GM21619 (cell line): ENCODE data around the gene RGSL1.
"Not testable (repeated sequence)": the region's sequence is repeated elsewhere in the genome, so short reads cannot be mapped to it uniquely, and the experiment has no call there.

Experiments
- ATAC-seq: cut with Tn5 transposase; IDR thresholded peaks from one replicate; pipeline ENCODE4 v1.9.1; 2021; ENCODE audit not compliant: unreplicated experiment

Gene RGSL1

DNA sequence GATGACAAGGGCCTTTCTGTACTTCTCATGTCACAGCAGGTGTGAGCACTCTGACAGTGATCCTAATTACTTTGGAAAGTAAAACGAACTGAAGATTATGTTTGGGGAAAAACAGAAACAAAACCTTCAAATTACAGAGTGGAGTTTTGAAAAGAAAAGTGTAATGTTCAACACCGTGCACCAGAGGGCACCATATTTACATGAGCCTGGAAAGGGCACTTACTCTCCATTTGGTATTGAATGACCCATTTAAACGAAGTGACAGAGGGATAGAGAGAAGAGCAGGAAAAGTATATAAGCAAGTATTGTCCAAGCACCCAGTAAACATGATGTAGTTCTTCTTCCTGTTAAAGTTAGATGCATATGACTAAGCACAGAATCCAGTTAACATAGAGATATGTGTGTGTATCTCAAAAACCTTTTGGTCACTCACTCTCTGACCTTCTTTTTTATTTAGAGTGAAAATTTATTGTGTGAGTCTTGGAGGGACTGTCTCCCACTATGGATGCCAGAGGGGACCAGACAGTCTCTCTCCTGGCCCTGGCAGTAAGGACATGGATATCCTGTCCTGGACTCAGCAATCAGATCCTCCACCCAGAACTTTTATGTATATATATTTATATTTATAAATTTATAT is 3.8 kb upstream of the RGSL1 start:
- ATAC-seq: no peak

DNA sequence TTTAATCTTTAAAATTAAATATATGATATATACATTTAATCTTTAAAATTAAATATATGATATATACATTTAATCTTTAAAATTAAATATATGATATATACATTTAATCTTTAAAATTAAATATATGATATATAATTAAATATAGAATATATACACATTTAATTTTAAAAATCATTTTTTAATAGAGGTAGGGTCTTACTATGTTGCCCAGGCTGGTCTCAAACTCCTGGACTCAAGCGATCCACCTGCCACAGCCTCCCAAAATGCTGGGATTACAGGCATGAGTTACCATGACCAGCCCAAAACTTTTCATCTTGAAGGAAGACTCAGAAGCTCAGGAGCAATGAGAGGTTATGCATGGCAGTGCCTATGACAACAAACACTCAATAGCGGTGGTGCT is 2.8 kb upstream of the RGSL1 start:
- not testable (repeated sequence) for ATAC-seq

DNA sequence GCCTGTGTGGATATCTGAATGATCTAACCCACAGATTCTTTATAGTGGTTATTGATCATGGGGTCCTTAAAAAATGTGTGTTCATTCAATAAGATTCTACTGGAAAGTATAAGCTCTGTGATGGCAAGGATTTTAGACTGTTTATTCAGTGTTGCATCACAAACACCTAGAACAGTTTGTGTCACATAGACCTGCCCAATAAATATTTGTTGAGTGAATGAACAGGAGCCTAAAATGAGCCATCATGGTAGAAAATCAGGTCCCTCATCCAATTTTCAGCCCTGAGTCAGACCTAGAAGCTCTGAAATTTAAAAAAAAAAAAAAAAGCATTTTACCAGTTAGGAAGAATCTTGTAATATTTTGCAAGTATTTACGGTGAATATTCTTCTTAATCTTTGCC is 2.3 kb upstream of the RGSL1 start:
- no peak for ATAC-seq

DNA sequence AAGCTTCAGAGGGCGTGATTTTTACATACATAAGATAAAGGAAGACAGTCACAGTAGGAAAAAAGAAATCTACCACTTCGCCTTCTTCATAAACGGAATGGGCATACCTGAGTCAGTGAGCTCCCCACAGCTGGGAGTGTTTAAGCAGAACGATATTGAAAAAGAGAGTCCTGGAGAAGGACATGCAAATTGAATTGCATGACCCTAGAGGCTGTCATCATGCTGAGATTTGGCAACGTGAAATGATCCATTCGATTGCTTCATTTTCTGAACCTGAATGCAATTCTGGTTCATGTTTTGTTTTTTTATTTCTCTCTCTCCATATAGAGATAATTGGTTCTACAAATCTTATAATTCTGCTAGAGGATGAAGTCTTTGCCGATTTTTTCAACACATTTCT is 3.7 kb downstream of the RGSL1 start:
- no peak for ATAC-seq

DNA sequence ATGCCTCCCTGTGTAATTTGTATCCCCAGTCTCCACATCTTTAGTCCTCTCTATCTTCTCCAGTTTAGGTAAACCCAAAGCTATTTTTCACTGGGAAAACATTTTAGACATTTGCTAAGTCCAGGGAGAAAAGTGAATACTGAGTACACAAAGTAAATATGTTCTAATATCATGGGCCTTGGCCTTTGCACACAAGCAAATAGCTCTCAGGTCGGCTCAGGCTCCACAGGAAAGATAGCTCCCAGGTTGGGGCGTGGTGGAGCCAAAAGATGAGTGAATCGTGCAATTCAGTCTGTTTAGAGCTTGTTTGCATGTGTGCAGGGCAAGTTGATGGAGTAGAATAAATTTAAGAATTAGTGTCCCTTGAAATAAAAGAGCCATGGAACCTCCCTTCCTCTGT is 7.9 kb downstream of the RGSL1 start:
- ATAC-seq: no peak

DNA sequence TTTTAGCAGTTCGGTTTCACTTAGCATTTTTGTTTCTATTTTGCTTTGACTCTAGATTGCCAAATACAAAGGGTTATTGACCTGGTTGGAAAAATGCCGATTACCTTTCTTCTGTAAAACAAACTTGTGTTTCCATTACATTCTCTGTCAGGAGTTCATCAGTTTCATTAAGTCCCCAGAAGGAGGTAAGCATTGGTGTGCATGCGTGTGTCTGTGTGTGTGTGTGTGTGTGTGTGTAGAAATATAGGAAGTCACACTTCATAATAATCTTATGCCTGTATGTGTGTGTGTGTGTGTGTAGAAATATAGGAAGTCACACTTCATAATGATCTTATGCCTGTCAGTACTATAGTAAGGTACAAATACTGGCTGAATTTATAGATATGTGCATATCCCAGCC is 10.0 kb downstream of the RGSL1 start:
- ATAC-seq: no peak

DNA sequence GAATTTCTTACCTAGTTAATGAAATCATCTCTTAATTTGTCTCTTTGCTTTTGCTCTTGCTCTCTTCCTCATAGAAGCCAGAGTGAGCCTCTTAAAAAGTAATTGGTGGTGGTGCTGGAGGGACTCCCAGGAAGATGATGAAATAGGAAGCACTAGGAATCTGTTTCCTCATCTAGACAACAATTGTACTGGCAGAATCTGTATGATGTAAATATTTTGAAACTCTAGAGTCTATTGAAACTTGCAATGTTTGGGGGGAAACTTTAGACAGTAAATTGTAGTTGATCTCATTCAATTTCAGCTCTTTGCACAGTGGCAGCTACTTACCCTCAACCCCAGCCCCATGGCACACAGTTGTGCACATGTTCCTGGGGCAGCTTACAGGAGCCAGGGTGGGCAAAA is 10.6 kb downstream of the RGSL1 start:
- no peak for ATAC-seq

DNA sequence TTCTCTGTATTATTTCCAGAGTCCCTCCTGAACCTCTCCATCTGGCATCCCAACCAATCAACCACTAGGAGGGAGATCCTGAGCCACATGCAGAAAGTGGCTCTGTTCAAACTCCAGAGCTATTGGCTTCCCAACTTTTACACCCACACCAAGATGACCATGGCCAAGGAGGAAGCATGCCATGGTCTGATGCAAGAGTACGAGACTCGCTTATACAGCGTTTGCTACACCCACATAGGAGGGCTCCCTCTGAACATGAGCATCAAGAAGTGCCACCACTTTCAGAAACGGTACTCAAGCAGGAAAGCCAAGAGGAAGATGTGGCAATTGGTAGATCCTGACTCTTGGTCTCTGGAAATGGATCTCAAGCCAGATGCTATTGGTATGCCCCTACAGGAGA is 23.6 kb downstream of the RGSL1 start:
- no peak for ATAC-seq

DNA sequence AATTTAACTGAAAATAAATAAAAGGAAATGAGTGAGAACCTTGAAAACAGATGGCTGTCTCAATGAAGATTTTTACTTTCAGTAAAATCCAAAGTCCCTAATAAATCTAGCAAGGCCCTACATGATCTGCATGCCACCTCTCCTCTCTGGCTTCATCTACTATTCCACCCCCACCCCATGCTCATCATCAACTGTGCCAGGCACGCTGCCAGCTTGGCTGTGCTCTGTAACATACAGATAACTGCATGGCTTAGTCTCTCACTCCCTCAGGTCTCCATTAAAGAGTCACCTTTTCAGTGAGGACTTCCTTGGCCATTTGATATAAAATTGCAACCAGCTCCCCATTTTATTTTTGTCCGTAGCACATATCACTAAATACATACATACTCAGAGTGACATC is 26.7 kb downstream of the RGSL1 start:
- ATAC-seq: no peak

DNA sequence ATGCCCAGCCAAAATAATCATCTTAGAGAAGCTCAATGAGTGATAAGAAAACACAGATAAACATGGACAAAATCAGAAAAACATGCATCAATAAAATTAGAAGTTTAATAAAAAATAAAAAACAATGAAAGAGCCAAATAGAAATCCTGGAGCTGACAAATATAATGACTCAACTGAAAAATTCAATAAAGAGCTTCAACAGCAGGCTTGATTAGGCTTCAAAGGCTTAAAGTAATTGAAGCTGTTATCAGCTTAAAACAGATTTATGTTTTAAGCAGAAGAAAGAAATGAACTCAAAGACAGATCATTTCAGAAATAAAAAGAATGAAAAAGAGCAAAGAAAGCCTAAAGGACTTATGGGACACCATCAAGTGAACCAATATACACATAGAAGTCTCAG is 28.3 kb downstream of the RGSL1 start:
- no peak for ATAC-seq

DNA sequence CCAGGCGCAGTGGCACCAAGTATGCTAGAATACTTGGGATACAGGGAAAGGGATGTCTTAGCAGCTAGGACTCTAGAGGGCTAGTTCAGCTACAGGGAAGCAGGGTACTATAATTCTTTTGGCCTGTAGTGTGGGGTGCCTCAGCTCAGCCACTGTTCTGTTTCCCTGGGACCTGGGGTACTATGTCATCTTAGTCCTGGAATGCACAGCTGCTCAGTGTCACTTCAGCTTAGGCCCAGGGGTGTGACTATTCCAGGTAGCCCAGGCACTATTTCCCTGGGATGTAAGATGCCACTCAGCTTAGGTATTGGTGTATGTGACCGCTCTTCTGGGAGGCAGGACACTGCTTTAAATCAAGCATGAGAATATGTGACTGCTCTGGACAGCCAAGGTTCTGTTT is 34.1 kb downstream of the RGSL1 start:
- no peak for ATAC-seq

DNA sequence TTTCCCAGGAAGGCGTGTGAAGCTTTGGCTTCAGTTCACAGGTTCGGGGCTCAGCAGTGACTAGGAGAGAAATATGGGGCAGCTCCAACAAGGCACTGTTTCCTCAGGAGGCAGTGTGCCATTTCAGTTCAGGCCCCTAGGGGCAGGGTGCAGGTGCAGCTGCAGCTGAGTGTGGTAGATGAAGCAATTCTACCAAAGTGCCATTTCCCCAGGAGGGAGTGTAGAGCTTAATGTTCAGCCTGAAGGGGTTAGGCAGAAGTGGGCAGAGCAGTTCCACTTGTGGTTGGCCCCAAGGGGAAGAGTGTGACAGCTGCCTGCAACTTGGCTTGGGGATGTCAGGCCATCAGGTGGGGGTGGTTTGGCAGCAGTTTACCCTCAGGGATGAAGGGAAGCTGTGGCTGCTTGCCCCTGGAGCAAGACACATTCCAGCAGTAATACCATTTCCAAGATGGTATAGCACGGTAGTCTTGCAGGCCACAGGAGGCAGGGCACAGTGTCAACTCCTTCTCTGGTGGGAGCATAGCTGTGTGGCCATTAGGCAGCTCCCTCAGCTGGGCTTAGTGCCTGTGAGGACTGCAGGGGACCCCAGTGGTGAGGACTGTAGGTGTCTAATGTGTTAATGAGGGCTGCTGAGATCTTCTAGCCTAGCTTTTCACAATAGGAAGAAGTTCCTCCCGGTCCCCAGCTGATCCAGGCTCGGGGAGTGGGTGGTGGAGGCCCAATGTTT is 34.7 kb downstream of the RGSL1 start:
- ATAC-seq: peak; percentile 96

DNA sequence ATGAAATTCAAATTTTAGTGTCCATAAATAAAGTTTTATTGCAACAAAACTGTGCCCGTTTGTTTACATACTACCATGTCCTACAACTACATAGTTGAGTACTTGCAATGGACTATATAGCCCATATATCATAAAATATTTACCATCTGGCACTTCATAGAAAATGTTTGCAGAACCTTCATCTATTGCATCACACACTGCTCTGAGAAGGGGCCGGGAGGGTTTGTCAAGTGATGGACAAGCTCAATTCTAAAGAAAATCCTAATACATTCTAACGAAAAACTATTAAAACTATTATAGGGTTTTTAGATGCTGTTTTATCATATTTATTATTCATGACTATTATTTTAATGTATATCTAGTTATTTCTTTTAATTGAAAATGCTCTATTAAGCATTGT is 35.9 kb downstream of the RGSL1 start:
- ATAC-seq: no peak

DNA sequence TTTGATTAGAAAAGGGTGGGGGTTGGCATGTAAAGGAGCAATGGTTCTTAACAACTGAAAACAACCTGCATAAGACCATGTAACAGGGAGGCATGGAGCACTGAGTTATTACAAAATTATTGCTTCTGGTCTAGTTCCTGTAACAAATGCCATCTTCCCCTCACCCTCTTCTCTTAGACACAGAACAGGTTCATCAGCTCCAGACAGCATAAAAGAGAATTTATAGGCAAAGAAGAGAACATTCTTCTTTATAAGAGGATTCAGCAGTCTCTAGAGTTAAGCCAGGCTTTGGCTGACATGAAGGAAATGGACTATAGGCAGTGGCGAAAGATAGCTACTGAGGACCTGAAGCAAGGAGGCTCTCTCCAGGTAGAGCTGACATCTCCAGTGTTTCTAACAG is 38.9 kb downstream of the RGSL1 start:
- ATAC-seq: no peak

DNA sequence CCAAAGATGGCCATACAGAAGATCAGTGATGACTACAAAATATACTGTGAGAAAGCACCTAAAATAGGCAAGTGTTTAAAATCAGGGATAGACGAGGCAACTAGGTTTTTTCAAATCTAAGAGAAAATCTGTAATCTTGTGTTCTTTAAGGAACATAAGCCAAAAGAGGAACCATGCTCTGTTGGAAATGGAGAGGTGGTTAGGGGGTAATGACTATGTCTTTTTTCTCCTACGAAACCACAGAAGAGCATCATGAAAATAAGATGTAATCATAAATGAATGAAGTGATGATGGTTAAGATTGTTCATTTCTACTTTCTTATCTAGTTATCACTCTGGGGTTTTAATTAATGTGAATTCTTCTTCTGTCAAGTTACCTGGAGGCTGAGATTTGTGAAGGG is 43.1 kb downstream of the RGSL1 start:
- no peak for ATAC-seq

DNA sequence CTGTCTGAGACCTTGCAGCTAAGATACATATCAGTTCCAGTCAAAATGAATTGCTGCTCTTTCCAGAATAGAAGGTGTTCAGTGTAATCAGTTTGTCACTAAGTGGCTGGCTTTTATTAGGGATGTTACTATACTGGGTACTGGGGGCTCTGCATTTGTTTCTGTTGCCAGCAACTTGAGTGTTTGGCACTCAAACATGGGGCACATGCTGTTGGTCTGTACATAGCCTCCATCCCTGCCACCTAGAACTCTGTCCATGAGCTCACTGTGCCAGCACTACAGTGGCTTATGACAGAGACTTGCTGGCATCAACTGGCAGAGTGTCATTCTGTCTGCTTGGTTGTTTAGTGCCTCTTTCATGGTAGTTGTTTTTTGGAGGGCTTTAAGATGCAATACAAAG is 45.1 kb downstream of the RGSL1 start:
- ATAC-seq: no peak

DNA sequence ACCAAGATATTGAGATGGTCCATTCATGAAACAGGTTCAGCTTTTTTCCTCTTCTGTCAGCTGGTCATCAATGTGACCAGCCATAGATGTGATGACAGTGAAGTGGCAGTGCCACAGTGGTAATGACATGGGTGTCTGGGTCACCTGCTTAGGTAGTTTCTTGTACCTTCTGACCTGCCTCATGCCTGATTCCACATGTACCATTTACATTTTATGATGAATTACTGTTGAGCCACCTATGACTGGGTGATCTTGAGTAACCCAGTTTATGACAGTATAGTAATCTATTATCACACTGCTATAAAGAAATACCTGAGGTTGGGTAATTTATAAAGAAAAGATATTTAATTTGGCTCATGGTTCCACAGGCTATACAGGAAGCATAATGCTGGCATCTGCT is 45.7 kb downstream of the RGSL1 start:
- ATAC-seq: no peak

DNA sequence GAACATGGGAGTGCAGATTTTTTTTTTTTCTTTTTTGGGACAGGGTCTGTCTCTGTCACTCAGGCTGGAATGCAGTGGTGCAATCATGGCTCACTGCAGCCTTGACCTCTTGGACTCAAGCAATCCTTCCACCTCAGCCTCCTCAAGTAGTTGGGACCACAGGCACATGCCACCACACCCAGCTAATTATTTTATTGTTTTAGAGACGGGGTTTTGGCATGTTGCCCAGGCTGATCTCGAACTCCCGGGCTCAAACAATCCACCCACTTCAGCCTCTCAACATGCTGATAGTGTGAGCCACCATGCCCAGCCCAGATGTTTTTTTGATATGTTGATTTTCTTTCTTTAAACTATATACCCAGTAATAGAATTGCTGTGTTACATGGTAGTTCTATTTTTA is 57.7 kb downstream of the RGSL1 start:
- no peak for ATAC-seq

DNA sequence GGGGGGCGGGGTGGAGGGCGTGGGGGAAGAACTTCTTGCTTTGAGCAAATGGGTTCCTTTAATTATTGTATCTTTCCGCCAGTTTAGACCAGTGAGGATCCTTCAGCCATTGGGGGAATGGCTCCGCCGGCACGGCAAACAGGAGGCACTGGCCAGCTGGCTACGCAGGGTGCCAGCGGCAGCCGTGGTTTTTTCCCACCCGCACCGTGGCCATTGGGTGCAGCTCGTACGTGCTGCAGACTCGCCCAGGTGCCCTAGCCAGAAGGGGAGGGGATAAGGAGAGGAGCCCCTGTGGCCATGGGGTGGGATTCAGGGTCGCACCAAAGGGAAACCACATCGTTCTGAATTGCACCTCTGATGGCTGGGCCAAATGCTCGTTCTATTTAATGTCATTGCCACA is 65.6 kb downstream of the RGSL1 start:
- no peak for ATAC-seq

DNA sequence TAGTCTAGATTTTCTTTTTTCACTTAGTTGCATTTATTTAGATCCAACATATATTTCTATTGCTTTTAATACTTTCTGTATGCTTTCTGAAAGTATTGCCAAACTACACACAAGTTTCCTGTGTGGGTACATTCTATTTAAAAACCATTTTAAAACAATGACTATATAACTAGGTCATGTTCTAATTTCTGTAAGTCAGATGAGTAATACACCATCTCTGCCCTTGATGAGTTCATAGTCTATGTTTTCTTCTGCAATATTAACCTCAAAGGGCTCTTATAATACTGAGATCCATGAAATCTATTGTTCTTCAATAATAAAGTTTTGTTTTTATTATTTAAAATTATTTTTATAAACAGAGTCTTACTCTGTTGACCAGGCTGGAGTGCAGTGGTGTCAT is 70.8 kb downstream of the RGSL1 start:
- ATAC-seq: no peak

DNA sequence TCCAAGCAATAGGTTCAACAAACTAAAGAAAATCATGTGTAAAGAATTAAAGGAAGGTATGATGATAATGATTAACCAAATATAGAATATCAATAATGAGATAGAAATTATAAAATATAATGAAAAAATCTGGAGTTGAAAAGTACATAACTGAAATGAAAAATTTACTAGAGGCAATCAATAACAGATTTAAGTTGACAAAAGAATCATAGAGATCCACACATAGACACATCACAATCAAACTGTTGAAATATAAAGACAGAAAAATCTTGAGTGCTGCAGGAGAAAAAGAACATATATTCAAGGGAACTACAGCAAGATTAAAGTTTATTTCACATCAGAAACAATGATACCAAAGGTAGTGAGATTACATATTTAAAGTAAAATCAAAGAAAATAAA is 75.4 kb downstream of the RGSL1 start:
- ATAC-seq: no peak

DNA sequence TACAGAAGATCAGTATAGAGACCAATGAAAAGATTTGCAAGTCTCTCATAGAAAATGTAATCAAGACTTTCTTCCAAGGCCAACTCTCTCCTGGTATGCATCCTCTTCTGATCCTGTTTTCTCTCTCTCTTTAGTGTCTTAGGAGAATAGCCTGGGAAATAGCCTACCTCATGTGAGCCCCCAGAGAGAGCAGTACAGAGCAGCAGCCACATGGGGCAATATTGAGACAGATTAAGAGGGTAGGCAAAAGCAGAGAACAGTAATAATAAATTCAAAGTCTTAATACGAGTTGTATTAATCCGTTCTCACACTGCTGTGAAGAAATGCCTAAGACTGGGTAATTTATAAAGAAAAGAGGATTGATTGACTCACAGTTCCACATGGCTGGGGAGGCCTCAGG is 77.7 kb downstream of the RGSL1 start:
- no peak for ATAC-seq

DNA sequence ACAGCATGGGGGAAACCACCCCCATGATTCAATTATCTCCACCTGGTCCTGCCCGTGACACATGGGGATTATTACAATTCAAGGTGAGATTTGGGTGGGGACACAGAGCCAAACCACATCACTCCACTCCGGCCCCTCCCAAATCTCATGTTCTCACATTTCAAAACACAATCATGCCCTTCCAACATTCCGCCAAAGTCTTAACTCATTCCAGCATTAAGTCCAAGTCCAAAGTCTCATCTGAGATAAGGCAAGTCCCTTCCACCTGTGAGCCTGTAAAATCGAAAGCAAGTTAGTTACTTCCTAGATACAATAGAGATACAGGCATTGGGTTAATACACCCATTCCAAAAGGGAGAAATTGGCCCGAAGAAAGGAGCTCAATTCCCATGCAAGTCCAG is 78.3 kb downstream of the RGSL1 start:
- not testable (repeated sequence) for ATAC-seq
